Esophagus (tissue), 2 donors: ENCODE measurements around the gene PPP1R9A. TPM values are rescaled to one million over a fixed set of nuclear protein-coding genes. Genes with fewer than 3 reads are reported as not detected.

Experiments
- H3K27ac ChIP-seq, 2 donors: one replicate each; pipeline ENCODE4 v1.5.1; 2013; ENCODE audit warnings: low read depth in 2 of 2, mild to moderate bottlenecking in 2 of 2, inconsistent platforms in 1 of 2, low read length in 1 of 2, moderate library complexity in 1 of 2
- H3K27me3 ChIP-seq, 2 donors: one replicate each; pipeline ENCODE4 v1.6.1; 2013; ENCODE audit warnings: low read length in 2 of 2, control low read depth in 1 of 2, mild to moderate bottlenecking in 1 of 2; ENCODE audit not compliant: insufficient read depth in 2 of 2, control insufficient read depth in 1 of 2
- H3K36me3 ChIP-seq, 2 donors: one replicate each; pipeline ENCODE4 v1.6.1; 2013; ENCODE audit warnings: low read length in 1 of 2; ENCODE audit not compliant: control insufficient read depth in 2 of 2, insufficient read depth in 2 of 2
- H3K4me1 ChIP-seq, 2 donors: one replicate each; pipeline ENCODE4 v1.6.1; 2013; ENCODE audit warnings: low read length in 1 of 2; ENCODE audit not compliant: control insufficient read depth in 2 of 2, insufficient read depth in 2 of 2
- H3K4me3 ChIP-seq, 2 donors: one replicate each; pipeline ENCODE4 v1.5.1; 2013; ENCODE audit warnings: low read length in 2 of 2, mild to moderate bottlenecking in 2 of 2, low read depth in 1 of 2, moderate library complexity in 1 of 2
- H3K9me3 ChIP-seq, 2 donors: one replicate each; pipeline ENCODE4 v1.6.1; 2013; ENCODE audit warnings: mild to moderate bottlenecking in 2 of 2, low read depth in 1 of 2, low read length in 1 of 2, moderate library complexity in 1 of 2; ENCODE audit not compliant: control insufficient read depth in 2 of 2, insufficient read depth in 1 of 2
- WGBS, 2 donors: extraction: QIAGEN DNeasy Blood & Tissue Kit; methylation state at CpG; one replicate each; pipeline ENCODE4 v1.1.7; 2013; 5-methylcytosine and 5-hydroxymethylcytosine counted together
- polyA plus RNA-seq, 2 donors: library from polyadenylated mRNA; stranded (reverse); fragments of 200-250 nt; gene quantifications; one replicate each; pipeline ENCODE4 v1.2.3, GENCODE V29; 2013
- donor health status: healthy with polysubstance abuse.
- donor health status: Bipolar disorder and iron deficiency.

PPP1R9A gene
- polyA plus RNA-seq, 2 donors: 0.51 to 0.65 TPM

- Histone ChIP-seq H3K36me3 (no peaks in the 10 kb centered on the region), H3K9me3 (peaks cover 0 to 3% of the 10 kb centered on the region in 2 donors), H3K4me1 (no peaks in the 10 kb centered on the region), H3K27ac (no peak overlapping the region), H3K4me3 (no peak overlapping the region), H3K27me3 (no peaks in the 10 kb centered on the region)
- WGBS, 2 donors: 65 to 68% methylated on average over 4 of the region's 4 CpGs
Measured at GRCh38 chr7:94971051-94971867, 63.9 kb downstream of the PPP1R9A start.

GRCh38 chr7:94972296-94972695, 64.9 kb downstream of the PPP1R9A start:
- no peak overlapping the region for H3K27ac ChIP-seq
- no peaks in the 10 kb centered on the region for H3K27me3 ChIP-seq
- H3K4me3 ChIP-seq: no peak overlapping the region
- H3K9me3 ChIP-seq: peaks cover 0 to 3% of the 10 kb centered on the region in 2 donors
- H3K4me1 ChIP-seq: no peaks in the 10 kb centered on the region
- WGBS, 2 donors: 20 to 31% methylated on average over 2 of the region's 2 CpGs
- H3K36me3 ChIP-seq: no peaks in the 10 kb centered on the region

GRCh38 chr7:94973844-94974243, 66.5 kb downstream of the PPP1R9A start:
- H3K27me3 ChIP-seq: no peaks in the 10 kb centered on the region
- WGBS, 2 donors: 89 to 96% methylated on average over 3 of the region's 3 CpGs
- no peaks in the 10 kb centered on the region for H3K4me1 ChIP-seq
- H3K4me3 ChIP-seq: no peak overlapping the region
- no peaks in the 10 kb centered on the region for H3K36me3 ChIP-seq
- H3K27ac ChIP-seq: no peak overlapping the region
- peaks cover 0 to 3% of the 10 kb centered on the region in 2 donors for H3K9me3 ChIP-seq

GRCh38 chr7:94974423-94974822, 67.0 kb downstream of the PPP1R9A start:
- Histone ChIP-seq H3K27me3 (no peaks in the 10 kb centered on the region), H3K27ac (no peak overlapping the region), H3K4me1 (no peaks in the 10 kb centered on the region), H3K4me3 (no peak overlapping the region), H3K36me3 (no peaks in the 10 kb centered on the region), H3K9me3 (peaks cover 0 to 3% of the 10 kb centered on the region in 2 donors)
- WGBS, 2 donors: 61 to 78% methylated on average over 4 of the region's 4 CpGs

GRCh38 chr7:94975336-94975735, 67.9 kb downstream of the PPP1R9A start:
- Histone ChIP-seq H3K4me1 (no peaks in the 10 kb centered on the region), H3K4me3 (no peak overlapping the region), H3K27ac (no peak overlapping the region), H3K36me3 (no peaks in the 10 kb centered on the region), H3K9me3 (no peaks in the 10 kb centered on the region), H3K27me3 (no peaks in the 10 kb centered on the region)

GRCh38 chr7:94980418-94981142, 73.2 kb downstream of the PPP1R9A start:
- H3K27ac ChIP-seq: no peak overlapping the region
- H3K36me3 ChIP-seq: no peaks in the 10 kb centered on the region
- H3K27me3 ChIP-seq: no peaks in the 10 kb centered on the region
- no peaks in the 10 kb centered on the region for H3K9me3 ChIP-seq
- 77 to 86% methylated on average over 6 of the region's 6 CpGs for WGBS, 2 donors
- no peaks in the 10 kb centered on the region for H3K4me1 ChIP-seq
- H3K4me3 ChIP-seq: no peak overlapping the region

- no peak overlapping the region for H3K27ac ChIP-seq
- H3K4me1 ChIP-seq: peaks cover 0 to 3% of the 10 kb centered on the region in 2 donors
Measured at GRCh38 chr7:94995921-94996320, 88.5 kb downstream of the PPP1R9A start.

GRCh38 chr7:94996369-94996768, 89.0 kb downstream of the PPP1R9A start:
- Histone ChIP-seq H3K27me3 (no peaks in the 10 kb centered on the region), H3K4me1 (peaks cover 0 to 3% of the 10 kb centered on the region in 2 donors), H3K36me3 (no peaks in the 10 kb centered on the region), H3K9me3 (no peaks in the 10 kb centered on the region), H3K4me3 (no peak overlapping the region), H3K27ac (no peak overlapping the region)

More at GRCh38 chr7:94995921-94996320, 88.5 kb downstream of the PPP1R9A start:
- Histone ChIP-seq H3K36me3 (no peaks in the 10 kb centered on the region), H3K9me3 (no peaks in the 10 kb centered on the region), H3K27me3 (no peaks in the 10 kb centered on the region), H3K4me3 (no peak overlapping the region)
- 59 to 68% methylated on average over 1 of the region's 1 CpG for WGBS, 2 donors

GRCh38 chr7:94997547-94997946, 90.2 kb downstream of the PPP1R9A start:
- Histone ChIP-seq H3K4me3 (no peak overlapping the region), H3K27me3 (no peaks in the 10 kb centered on the region), H3K27ac (no peak overlapping the region), H3K9me3 (no peaks in the 10 kb centered on the region), H3K36me3 (no peaks in the 10 kb centered on the region), H3K4me1 (peaks cover 0 to 3% of the 10 kb centered on the region in 2 donors)
- 60 to 78% methylated on average over 2 of the region's 2 CpGs for WGBS, 2 donors
